ENCODE measurements around the gene PPP2R2C.

Gene PPP2R2C

DNA sequence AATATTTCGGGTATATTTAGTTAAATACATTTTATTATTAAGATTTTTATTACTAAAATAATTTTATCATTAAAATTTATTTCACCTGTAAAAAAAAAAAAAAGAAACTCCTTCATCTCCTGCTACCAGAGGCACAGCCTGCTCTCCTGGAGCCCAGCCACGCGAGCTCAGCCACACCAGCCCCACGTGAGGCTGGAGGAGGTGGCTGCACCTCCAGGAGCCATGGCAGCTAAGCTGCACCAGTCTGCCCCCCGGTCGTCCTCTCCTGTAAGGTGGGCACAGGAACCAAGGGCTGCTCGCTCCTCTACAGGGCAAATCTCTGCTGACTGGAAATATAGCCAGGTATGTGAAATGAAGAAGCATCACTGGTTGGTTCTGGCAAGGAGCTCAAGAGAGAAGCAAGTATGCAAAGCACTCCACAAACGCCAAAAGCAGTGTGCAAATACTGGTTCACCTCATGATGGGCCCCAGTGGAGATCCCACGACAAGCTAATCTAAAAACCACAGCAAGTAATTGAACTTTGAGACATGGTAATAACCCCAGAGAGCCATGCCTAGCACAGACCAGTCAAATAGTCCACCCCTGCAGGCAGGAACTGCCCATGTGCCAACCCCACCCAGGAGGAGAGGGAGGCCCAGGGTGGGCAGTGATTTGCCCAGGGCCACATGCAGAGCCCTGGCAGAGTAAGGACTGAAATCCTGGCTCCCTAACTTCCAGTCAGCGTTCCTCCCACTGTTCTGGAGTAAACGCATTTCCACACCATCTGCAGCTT is 112.7 kb downstream of the PPP2R2C start:
- no peak for DNase-seq

DNA sequence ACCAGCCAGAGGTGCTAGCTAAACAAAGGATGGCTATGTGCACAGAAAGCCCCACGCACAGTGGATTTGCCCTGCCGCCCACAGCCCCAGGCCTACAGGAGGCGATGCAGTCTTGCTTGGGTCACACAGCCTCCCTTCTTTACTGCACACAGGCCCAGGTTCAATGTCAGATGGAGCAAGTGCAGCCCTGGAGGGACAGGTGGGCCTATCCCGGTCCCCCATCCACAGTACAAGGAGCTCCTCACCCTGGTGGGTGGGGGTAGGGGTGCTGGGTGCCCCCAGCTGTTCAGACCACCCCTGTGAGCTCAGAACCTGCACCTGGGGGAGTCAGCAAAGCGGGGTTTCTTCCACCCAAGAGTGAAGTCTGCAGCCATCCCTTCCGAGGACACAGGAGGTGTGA is 114.9 kb downstream of the PPP2R2C start:
- no peak for DNase-seq

GRCh38 chr4:6356076-6356560 is 116.3 kb downstream of the PPP2R2C start:
- DNase-seq = no peak

DNA sequence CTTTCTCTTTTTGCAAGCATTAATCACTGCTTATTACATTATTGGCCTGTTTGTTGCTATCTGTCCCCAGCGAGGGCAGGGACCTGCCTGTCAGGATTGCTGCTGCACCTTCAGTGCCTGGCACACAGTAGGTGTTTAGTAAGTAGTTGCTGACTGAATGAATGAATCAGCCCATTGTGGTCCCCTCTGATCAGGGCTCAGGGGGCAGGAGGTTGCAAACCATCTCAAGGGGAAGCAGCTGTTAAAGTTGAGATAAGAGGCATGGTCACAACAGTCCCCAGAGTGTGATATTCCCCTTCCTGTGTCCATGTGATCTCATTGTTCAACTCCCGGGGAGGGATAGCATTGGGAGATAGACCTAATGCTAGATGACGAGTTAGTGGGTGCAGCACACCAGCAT is 117.4 kb downstream of the PPP2R2C start:
- DNase-seq = no peak

DNA sequence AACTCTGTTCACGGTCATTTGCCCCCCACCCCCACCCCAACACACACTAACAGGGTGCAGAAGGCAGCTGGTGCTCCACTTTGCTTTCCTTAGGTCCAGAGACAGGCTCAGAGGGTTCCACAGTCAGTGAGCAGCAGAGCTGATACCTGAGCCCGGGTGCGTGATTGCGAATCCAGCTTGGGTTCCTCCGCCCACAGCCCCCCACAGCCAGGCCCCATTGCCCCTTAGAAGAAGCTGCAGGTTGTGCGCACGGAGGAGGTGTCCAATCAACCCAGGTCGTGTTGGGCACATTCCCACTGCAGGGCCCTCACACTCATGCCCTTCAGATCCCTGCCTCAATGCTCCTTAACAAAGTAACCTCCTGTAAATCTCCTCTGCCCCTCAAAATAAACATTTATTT is 117.8 kb downstream of the PPP2R2C start:
- no peak for DNase-seq

GRCh38 chr4:6354119-6354518 is 118.3 kb downstream of the PPP2R2C start:
- DNase-seq = no peak

DNA sequence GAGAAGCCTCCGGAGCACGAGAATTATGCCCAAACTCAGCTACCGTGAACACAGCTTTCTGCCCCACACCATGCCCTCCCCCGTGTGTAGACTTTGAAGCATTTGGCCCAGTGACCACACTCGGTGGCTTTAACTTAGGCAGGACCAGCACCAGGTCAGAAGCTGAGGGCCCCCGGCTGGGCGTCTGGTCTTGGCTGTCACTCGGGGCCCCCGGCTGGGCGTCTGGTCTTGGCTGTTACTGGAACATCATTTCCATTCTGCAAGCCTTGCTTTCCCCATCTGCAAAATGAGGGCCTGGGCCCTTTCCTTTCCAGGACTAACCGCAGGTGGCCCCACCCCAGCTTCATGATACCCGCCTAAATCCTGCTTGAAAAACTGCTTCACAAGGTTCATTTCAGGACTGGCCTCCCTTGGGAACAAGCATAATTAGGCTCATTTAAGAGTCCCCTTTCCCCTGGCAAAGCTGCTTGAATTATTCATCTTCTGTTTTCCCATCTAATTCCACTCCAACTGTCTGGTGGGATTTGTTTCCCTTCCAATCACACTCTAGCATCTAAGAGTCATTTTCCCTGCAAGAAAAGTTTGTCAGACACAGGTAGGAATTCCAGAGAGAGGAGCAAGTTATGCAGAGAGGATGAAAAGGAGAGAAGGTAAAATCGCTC is 120.3 kb downstream of the PPP2R2C start:
- no peak for DNase-seq

- DNase-seq = no peak
Measured at GRCh38 chr4:6351246-6352000, 121.0 kb downstream of the PPP2R2C start.

DNA sequence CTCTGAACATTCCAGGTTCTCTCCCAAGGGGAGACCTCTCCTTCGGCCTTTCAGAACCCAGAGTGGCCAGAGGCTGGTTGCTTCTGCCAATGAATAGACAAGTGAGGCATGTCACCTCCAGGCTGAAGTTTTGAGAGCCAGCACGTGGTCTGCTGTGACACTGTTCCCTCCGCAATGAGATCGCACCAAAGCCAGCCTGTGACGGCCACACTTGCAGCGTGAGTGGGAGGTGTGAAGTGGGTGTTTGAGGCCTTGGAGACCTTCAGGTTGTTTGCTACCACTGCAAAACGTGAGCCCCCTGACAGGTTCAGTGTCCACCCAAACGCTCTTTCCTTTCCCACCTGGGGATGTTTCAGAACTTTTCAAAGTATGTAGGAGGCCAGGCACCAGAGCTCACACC is 121.8 kb downstream of the PPP2R2C start:
- DNase-seq = no peak

DNA sequence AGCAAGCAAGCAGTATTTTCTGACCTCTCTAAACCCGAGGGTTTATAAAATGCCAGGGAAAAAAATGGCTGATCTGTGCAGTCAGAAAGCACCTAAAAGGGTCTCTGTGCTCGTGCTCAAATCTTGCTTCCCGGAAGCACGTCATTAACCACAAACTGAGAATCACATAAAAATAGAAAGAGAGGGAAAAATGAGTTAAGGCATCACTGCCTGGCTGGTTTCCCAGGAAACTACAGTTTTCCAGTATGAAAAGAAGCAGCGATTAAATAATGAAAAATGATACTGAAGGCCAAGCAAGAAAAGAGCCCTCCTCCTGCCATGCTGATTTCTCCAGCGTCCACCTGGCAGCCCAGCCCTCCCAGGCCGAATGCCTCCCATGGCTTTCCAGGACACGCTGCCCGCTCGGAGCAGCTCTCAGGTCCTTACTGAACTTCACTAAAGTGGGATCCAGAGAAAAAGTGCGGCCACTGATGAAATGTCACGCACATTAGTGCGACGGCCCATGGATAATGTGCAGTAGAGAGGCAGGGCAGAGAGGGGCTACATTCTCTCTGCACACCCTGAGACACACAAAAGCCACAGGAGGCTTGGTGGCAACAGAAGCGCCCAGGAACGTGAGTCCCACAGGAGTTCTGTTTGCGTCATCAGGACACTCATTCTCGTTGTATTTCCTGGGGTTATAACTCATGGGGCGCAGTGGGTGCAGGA is 122.4 kb downstream of the PPP2R2C start:
- no peak for DNase-seq

DNA sequence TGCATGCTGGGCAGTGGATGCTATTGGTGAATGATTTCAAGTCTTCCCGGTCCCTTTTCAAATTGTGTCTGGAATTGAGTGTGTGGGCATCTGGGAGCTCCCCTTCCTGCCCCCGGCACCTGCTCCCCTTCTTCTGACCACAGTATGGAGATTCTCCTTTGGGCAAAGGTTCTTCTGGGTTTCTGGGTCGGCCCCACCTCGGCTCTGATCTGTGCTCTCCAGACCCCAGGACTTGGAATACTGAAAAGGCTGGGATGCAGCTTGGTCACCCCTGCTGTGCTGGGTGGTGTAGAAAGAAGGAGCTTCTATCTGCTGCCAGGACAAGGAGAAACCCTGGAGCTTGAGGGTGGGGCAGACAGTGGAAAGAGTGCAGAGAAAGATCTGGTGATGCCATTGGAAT is 124.0 kb downstream of the PPP2R2C start:
- DNase-seq = no peak

DNA sequence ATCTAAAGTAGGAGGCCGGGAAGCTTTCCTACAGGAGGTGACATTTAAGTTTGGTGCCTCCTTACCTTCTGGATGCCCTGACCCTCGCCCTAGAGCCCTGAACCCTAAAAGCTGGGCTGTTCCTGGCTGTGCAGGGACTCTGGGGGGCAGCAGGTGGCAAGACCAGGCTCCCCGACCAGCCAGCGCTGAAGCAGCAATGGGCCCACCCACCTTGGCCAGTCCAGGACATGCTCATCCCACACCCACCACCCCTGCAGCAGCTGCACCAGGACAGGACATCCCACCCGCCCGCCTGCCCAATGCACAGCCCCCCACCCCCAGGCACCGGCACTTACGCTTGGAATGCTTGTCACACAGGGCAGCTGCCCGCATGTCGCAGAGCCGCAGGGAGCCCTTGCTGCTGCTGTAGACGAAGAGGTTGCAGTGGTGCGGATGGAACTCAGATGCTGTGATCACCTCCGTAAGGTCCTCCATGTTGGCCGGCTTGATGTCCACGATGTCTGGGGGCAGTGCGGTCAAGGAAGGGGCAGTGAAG is 124.8 kb downstream of the PPP2R2C start:
- DNase-seq = no peak

- no peak for DNase-seq
Measured at GRCh38 chr4:6346373-6347110, 125.9 kb downstream of the PPP2R2C start.

- no peak for DNase-seq
Measured at GRCh38 chr4:6345866-6346265, 126.5 kb downstream of the PPP2R2C start.

- DNase-seq = no peak
Measured at GRCh38 chr4:6345096-6345830, 127.2 kb downstream of the PPP2R2C start.

- no peak for DNase-seq
Measured at GRCh38 chr4:6343939-6344408, 128.4 kb downstream of the PPP2R2C start.

DNA sequence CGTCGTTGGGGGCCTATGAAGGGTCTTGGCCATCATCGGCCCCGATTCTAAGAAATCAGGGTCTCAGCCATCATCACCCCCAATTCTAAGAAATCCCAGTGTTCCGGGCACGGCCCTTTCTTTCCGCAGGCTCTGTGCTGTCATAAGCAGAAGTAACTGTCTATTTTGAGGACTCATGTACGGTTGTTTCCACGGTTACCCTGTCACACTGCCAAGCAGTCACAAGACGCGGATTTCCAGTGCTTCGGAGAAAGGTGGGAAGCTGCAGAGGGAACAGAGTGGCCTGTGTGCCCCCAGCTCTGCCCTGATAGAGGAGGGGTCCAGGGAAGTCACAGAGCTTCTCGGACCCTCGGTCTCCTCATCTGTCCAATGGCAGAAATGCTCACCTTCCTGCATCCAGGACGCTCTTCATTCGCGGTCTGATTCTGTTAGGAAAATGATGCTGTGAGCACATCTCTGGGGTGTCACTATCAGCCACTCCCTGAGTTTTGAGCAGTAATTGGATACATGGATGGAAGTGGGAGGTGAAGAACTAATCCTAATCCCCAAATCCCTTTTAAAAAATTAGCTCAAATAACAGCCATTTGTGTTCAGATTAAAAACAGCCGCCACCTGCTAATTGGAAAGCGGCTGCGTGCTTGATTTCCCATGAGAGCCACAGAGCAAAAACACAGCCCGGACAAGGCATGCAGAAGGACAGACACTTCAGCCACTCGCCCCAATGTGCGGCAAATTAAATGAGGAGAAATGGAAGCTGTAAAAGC is 129.7 kb downstream of the PPP2R2C start:
- DNase-seq = no peak

DNA sequence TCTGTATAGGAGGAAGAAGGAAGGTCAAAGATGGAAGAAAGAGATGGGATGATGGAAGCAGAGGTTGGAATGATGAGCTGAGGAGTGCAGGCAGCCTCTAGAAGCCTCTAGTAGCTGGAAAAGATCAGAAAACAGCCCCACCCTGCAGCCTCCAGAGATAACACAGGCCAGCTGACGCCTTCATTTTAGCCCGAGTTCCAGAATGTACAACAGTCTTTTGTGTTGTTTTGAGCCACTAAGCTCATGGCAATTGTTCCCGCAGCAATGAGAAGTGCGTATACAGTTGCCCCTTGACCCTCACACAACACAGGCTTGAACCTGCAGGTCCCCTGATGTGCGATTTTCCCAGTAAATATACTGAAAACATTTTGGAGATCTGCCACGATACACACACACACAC is 130.7 kb downstream of the PPP2R2C start:
- DNase-seq = no peak

- no peak for DNase-seq
Measured at GRCh38 chr4:6340446-6341015, 131.9 kb downstream of the PPP2R2C start.

GRCh38 chr4:6339818-6340445 is 132.5 kb downstream of the PPP2R2C start:
- no peak for DNase-seq

Data from activated CD4-positive, alpha-beta T cell treated with anti-CD3 and anti-CD28 coated beads for 1 hour (primary cell).